Retinal pigment epithelial cell (primary cell): ENCODE results near the gene XXYLT1.
"Not testable (repeated sequence)": the region's sequence is repeated elsewhere in the genome, so short reads cannot be mapped to it uniquely, and the experiment has no call there.

ENCODE experiments used
- DNase-seq: peaks from one replicate; pipeline ENCODE4 v3.0.0-alpha.2; 2010; ENCODE audit warnings: low read depth
- H3K4me3 ChIP-seq: 2 replicates; pipeline ENCODE4 v1.5.1; 2011; ENCODE audit warnings: mild to moderate bottlenecking, low read length, control low read depth, moderate library complexity
- TF ChIP-seq, protein P1 (sequence below): conservative IDR thresholded peaks from 2 replicates; pipeline ENCODE4 v1.5.1; 2011; ENCODE audit warnings: low read depth, low read length, control low read depth, inconsistent platforms

XXYLT1 gene

GRCh38 chr3:195224980-195225580, 45.9 kb downstream of the XXYLT1 start:
- TF ChIP-seq, protein P1, sequence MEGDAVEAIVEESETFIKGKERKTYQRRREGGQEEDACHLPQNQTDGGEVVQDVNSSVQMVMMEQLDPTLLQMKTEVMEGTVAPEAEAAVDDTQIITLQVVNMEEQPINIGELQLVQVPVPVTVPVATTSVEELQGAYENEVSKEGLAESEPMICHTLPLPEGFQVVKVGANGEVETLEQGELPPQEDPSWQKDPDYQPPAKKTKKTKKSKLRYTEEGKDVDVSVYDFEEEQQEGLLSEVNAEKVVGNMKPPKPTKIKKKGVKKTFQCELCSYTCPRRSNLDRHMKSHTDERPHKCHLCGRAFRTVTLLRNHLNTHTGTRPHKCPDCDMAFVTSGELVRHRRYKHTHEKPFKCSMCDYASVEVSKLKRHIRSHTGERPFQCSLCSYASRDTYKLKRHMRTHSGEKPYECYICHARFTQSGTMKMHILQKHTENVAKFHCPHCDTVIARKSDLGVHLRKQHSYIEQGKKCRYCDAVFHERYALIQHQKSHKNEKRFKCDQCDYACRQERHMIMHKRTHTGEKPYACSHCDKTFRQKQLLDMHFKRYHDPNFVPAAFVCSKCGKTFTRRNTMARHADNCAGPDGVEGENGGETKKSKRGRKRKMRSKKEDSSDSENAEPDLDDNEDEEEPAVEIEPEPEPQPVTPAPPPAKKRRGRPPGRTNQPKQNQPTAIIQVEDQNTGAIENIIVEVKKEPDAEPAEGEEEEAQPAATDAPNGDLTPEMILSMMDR = no peak
- no peak for DNase-seq
- H3K4me3 ChIP-seq = no peak overlapping the region

- no peak for DNase-seq
- TF ChIP-seq, protein P1 = no peak
- H3K4me3 ChIP-seq = no peak overlapping the region
These were observed 46.6 kb downstream of the XXYLT1 start for GRCh38 chr3:195224156-195224979.

- H3K4me3 ChIP-seq = no peak overlapping the region
These were observed 48.9 kb downstream of the XXYLT1 start for GRCh38 chr3:195221876-195222617.

GRCh38 chr3:195221015-195221853, 49.7 kb downstream of the XXYLT1 start:
- peak; percentile 20 for DNase-seq
- TF ChIP-seq, protein P1 = no peak
- no peak overlapping the region for H3K4me3 ChIP-seq

More at GRCh38 chr3:195221876-195222617, 48.9 kb downstream of the XXYLT1 start:
- TF ChIP-seq, protein P1 = no peak
- DNase-seq = no peak

DNA sequence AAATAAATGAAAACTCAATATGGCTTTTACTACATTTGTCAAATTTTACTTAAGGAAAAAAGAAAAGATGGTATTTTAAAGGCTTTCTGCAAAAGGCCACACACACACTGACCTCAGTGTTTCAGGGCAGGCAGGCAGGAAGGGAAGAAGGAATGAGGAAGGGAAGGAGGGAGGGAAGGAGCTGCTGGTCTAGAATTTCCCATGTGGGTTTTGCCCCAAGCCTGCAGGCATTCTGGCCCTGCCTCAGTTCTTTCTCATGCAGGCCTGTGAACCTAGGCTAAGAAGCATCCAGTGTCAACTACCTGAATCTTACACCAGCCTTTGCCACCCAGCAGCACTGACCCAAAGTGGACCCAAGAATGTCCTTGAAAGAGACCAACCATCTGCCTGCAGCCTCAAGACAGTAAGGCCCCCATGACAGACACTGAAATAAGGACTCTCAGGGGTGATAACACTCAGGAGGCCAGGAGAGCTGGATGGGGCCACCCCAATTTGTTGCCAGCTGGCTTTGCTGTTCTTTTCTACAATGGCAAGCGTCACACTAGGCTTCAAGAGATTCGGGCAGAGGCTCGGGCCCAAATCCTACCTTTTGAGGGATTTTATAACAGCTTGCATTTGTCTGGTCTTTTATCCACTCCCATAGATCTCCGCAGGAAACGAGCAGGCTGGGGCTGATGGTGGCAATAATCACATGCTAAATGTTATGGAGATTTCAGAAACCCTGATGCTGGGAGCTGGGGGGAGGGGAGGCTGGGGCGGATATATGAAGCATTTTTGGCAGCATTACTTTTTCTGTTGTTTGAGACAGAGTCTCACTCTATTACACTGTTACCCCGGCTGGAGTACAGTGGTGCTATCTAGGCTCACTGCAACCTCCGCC, 51.4 kb downstream of the XXYLT1 start:
- TF ChIP-seq, protein P1 = no peak
- DNase-seq = no peak
- no peak overlapping the region for H3K4me3 ChIP-seq

GRCh38 chr3:195218331-195218730, 52.6 kb downstream of the XXYLT1 start:
- H3K4me3 ChIP-seq, DNase-seq: not testable (repeated sequence)

DNA sequence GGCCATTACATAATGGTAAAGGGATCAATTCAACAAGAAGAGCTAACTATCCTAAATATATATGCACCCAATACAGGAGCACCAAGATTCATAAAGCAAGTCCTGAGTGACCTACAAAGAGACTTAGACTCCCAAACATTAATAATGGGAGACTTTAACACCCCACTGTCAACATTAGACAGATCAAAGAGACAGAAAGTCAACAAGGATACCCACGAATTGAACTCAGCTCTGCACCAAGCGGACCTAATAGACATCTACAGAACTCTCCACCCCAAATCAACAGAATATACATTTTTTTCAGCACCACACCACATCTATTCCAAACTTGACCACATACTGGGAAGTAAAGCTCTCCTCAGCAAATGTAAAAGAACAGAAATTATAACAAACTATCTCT, 55.4 kb downstream of the XXYLT1 start:
- DNase-seq, H3K4me3 ChIP-seq: not testable (repeated sequence)
